Bronchus fibroblast of lung (primary cell): Measurements from ENCODE around the gene NSUN2. TPM values are rescaled to one million over a fixed set of nuclear protein-coding genes. Genes with fewer than 3 reads are reported as not detected.

Experiments
- total RNA-seq: library from RNA; depleted of rRNA; stranded (reverse); fragments of >200 nt; gene quantifications from 2 replicates; pipeline ENCODE4 v1.2.3, GENCODE V29; 2015

NSUN2 gene
- total RNA-seq: 29.6 and 36.1 TPM in 2 replicates

DNA sequence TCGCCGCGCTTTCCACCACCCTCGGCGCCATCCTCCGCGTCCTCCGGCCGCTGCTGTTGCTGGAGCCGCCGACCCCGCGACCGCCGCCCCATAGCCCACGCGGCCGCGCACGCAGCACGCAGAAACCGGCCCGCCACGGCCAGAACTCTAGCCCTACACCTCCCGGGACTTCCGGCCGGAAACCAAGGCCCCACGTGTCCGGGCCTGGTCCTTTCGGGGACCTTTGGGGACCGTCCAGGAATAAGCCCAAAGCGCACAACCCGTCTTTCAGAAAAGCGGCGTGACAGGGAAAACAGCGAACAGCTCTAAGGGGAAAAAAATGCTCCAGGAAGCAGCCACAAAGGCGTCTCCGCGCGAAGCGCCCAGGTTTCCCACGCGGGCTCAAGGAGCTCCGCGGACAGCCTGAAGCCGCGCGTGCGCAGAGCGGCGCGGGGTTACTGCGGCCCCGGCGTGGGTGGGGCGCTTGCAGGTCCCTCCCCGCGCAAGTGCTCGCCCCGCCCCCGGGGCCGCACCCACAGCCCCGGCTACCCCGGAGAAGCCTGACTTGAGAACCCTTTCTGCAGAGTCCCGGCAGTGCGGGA, at the start of gene NSUN2, which contains the start of gene SRD5A1:
TSS of gene NSUN2 (minus strand) at position 157 of the 581 bp plus-strand sequence. CDS start at position 92, 65 bp downstream.
TSS of gene SRD5A1 (plus strand) at position 553 of the 581 bp plus-strand sequence. CDS start 137 bp downstream, outside the sequence.

Other genes starting within 250 kb of the NSUN2 start
- not detected in 2 replicates for gene UBE2QL1, start 184.2 kb downstream of the NSUN2 start, total RNA-seq
- 9.1 and 14.1 TPM in 2 replicates for gene SRD5A1, start 396 bp upstream of the NSUN2 start, total RNA-seq
- gene TENT4A, start 80.4 kb upstream of the NSUN2 start, total RNA-seq: 13.8 and 16.0 TPM in 2 replicates